GM10248 (cell line): ENCODE measurements around the gene GON4L.

ENCODE experiments used
- CTCF ChIA-PET: fragments of 300-600 bp; sonication (Branson Sonifier 250); formaldehyde crosslinking; extraction: SDS; loops from one replicate; lab custom pipeline; 2021; ENCODE audit warnings: antibody characterized with exemption; lab: Yijun Ruan, JAX
- POLR2A ChIA-PET: fragments of 350-650 bp; sonication (Branson Sonifier 250); formaldehyde crosslinking; extraction: SDS; loops from one replicate; lab custom pipeline; 2020; ENCODE audit warnings: antibody characterized with exemption; lab: Yijun Ruan, JAX
- DNase-seq: peaks from one replicate; pipeline ENCODE4 v3.0.0; 2012; ENCODE audit errors: extremely low spot score
- CTCF ChIP-seq: IDR thresholded peaks from 2 replicates; pipeline ENCODE4 v1.5.1; 2012; ENCODE audit warnings: mild to moderate bottlenecking, low read depth; ENCODE audit errors: extremely low read depth, missing control alignments, control extremely low read depth

GON4L gene, protein sequence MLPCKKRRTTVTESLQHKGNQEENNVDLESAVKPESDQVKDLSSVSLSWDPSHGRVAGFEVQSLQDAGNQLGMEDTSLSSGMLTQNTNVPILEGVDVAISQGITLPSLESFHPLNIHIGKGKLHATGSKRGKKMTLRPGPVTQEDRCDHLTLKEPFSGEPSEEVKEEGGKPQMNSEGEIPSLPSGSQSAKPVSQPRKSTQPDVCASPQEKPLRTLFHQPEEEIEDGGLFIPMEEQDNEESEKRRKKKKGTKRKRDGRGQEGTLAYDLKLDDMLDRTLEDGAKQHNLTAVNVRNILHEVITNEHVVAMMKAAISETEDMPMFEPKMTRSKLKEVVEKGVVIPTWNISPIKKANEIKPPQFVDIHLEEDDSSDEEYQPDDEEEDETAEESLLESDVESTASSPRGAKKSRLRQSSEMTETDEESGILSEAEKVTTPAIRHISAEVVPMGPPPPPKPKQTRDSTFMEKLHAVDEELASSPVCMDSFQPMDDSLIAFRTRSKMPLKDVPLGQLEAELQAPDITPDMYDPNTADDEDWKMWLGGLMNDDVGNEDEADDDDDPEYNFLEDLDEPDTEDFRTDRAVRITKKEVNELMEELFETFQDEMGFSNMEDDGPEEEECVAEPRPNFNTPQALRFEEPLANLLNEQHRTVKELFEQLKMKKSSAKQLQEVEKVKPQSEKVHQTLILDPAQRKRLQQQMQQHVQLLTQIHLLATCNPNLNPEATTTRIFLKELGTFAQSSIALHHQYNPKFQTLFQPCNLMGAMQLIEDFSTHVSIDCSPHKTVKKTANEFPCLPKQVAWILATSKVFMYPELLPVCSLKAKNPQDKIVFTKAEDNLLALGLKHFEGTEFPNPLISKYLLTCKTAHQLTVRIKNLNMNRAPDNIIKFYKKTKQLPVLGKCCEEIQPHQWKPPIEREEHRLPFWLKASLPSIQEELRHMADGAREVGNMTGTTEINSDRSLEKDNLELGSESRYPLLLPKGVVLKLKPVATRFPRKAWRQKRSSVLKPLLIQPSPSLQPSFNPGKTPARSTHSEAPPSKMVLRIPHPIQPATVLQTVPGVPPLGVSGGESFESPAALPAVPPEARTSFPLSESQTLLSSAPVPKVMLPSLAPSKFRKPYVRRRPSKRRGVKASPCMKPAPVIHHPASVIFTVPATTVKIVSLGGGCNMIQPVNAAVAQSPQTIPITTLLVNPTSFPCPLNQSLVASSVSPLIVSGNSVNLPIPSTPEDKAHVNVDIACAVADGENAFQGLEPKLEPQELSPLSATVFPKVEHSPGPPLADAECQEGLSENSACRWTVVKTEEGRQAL (N-terminal part only)

GRCh38 chr1:155856975-155857930, at the start of gene GON4L:
TSS of gene GON4L (minus strand) at chr1:155857214. CDS start at chr1:155853780, 3,434 bp downstream.
- TF ChIP-seq CTCF, result no peak
- peak; percentile 93 for DNase-seq
- CTCF ChIA-PET, result interaction anchor here (1.0 to 1.3 kb wide), 3 partner anchors 10 to 132 kb away, joined by 3 to 5 read pairs (median 4); no protein-coding TSS in a partner anchor
- POLR2A ChIA-PET, result interaction anchor here (0.6 kb wide), 1 partner anchor 584 kb away, joined by 10 read pairs; the partner anchor contains the start of gene CLK2

DNA sequence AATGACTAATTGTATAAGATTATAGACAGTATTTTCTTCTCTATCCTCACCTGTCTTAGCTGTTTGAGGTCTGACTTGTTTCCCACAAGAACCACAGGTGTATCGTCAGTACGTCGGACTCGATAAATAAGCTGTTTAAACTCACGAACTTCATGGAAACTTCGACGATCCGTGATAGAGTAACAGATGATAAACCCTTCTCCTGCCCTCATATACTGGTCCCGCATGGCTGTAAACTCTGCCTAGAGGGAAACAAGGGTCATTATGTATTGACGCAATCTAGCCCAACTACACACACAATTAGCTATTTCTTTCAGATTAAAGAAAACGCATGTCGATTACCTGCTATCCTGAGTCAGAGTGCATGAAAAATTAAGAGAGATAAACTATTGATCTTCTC, 47.2 kb upstream of the GON4L start:
- POLR2A ChIA-PET, result interaction anchor here (0.6 to 1.3 kb wide), 4 partner anchors 10 to 103 kb away, joined by 3 to 9 read pairs (median 3); no protein-coding TSS in a partner anchor
- TF ChIP-seq CTCF, result no peak
- DNase-seq, result no peak
- CTCF ChIA-PET, result interaction anchor here (1.1 to 2.3 kb wide), 8 partner anchors 9 to 654 kb away, joined by 3 to 8 read pairs (median 4); no protein-coding TSS in a partner anchor

- ChIA-PET POLR2A (no interaction called here), CTCF (no interaction called here)
- no peak for DNase-seq
- TF ChIP-seq CTCF, result no peak
Observed at GRCh38 chr1:155900161-155900560, 43.1 kb upstream of the GON4L start.

- ChIA-PET CTCF (interaction anchor here (1.4 to 2.3 kb wide), 3 partner anchors 10 to 38 kb away, joined by 4 to 5 read pairs (median 5); no protein-coding TSS in a partner anchor), POLR2A (interaction anchor here (0.9 kb wide), 1 partner anchor 33 kb away, joined by 4 read pairs; no protein-coding TSS in a partner anchor)
- DNase-seq, result no peak
- no peak for TF ChIP-seq CTCF
Observed at GRCh38 chr1:155899683-155900082, 42.7 kb upstream of the GON4L start.

DNA sequence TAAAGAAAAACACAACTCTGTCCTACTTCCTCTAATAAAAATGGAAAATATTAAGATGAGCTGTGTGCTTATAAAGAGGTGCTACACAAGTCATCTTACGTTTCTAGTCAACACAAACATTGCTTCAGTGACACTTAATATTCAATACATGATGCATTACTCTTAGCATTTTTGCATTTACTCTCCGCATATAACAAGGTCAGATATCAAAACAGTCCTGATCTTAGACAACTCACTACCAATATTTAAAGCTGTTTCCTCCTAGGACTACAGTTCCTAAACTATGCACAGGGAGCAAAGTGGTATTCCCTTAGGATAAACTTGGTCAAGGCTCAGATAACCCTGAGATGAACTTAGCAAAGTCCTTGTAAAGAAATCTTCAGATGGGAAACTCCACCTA, 41.9 kb upstream of the GON4L start:
- ChIA-PET CTCF (interaction anchor here (1.2 to 2.3 kb wide), 7 partner anchors 8 to 90 kb away, joined by 4 to 8 read pairs (median 5); no protein-coding TSS in a partner anchor), POLR2A (interaction anchor here (0.9 to 1.0 kb wide), 2 partner anchors 8 to 34 kb away, joined by 3 to 4 read pairs; no protein-coding TSS in a partner anchor)
- DNase-seq, result no peak
- TF ChIP-seq CTCF, result no peak
